HEK293 (cell line): ENCODE results near the gene NDST1.

Experiments used
- BCL11A ChIP-seq: fragments of 450-650 bp; formaldehyde crosslinking; IDR thresholded peaks from 2 replicates; pipeline ENCODE4 v1.5.1; 2016; ENCODE audit warnings: low read depth, missing biosample characterization, missing genetic modification characterization
- EGR2 ChIP-seq: fragments of 450-650 bp; formaldehyde crosslinking; IDR thresholded peaks from 2 replicates; pipeline ENCODE4 v1.5.1; 2016; ENCODE audit warnings: low read depth, missing biosample characterization, missing genetic modification characterization
- GLIS2 ChIP-seq: fragments of 450-650 bp; formaldehyde crosslinking; IDR thresholded peaks from 2 replicates; pipeline ENCODE4 v1.5.1; 2016; ENCODE audit warnings: missing biosample characterization, missing genetic modification characterization
- KLF1 ChIP-seq: fragments of 450-650 bp; formaldehyde crosslinking; IDR thresholded peaks from 2 replicates; pipeline ENCODE4 v1.5.1; 2016; ENCODE audit warnings: missing biosample characterization, missing genetic modification characterization
- KLF17 ChIP-seq: fragments of 450-650 bp; formaldehyde crosslinking; IDR thresholded peaks from 2 replicates; pipeline ENCODE4 v1.5.1; 2016; ENCODE audit warnings: missing biosample characterization, missing genetic modification characterization
- MYNN ChIP-seq: fragments of 450-650 bp; formaldehyde crosslinking; IDR thresholded peaks from 2 replicates; pipeline ENCODE4 v1.5.1; 2016; ENCODE audit warnings: missing biosample characterization, missing genetic modification characterization, borderline replicate concordance
- OSR2 ChIP-seq: fragments of 450-650 bp; formaldehyde crosslinking; IDR thresholded peaks from 2 replicates; pipeline ENCODE4 v1.5.1; 2016; ENCODE audit warnings: missing biosample characterization, missing genetic modification characterization
- PRDM10 ChIP-seq: fragments of 450-650 bp; formaldehyde crosslinking; IDR thresholded peaks from 2 replicates; pipeline ENCODE4 v1.5.1; 2016; ENCODE audit warnings: missing biosample characterization, missing genetic modification characterization
- REPIN1 ChIP-seq: fragments of 450-650 bp; formaldehyde crosslinking; IDR thresholded peaks from 2 replicates; pipeline ENCODE4 v1.5.1; 2017; ENCODE audit warnings: missing biosample characterization, missing genetic modification characterization, low read depth
- SCRT2 ChIP-seq: fragments of 450-650 bp; formaldehyde crosslinking; IDR thresholded peaks from 2 replicates; pipeline ENCODE4 v1.5.1; 2016; ENCODE audit warnings: missing biosample characterization, missing genetic modification characterization
- ZBTB17 ChIP-seq: fragments of 450-650 bp; formaldehyde crosslinking; IDR thresholded peaks from 2 replicates; pipeline ENCODE4 v1.5.1; 2016; ENCODE audit warnings: missing biosample characterization, missing genetic modification characterization
- ZBTB20 ChIP-seq: fragments of 450-650 bp; formaldehyde crosslinking; IDR thresholded peaks from 2 replicates; pipeline ENCODE4 v1.5.1; 2016; ENCODE audit warnings: missing biosample characterization, missing genetic modification characterization
- ZBTB26 ChIP-seq: fragments of 450-650 bp; formaldehyde crosslinking; optimal IDR thresholded peaks from 2 replicates; pipeline ENCODE3; 2016; ENCODE audit warnings: missing biosample characterization, mild to moderate bottlenecking, missing genetic modification characterization
- ZBTB7A ChIP-seq: fragments of 450-650 bp; formaldehyde crosslinking; IDR thresholded peaks from 2 replicates; pipeline ENCODE4 v1.5.1; 2016; ENCODE audit warnings: low read depth, missing biosample characterization, missing genetic modification characterization
- ZNF10 ChIP-seq: fragments of 450-650 bp; formaldehyde crosslinking; IDR thresholded peaks from 2 replicates; pipeline ENCODE4 v1.5.1; 2017; ENCODE audit warnings: missing biosample characterization, missing genetic modification characterization
- ZNF112 ChIP-seq: fragments of 450-650 bp; formaldehyde crosslinking; IDR thresholded peaks from 2 replicates; pipeline ENCODE4 v1.5.0; 2017; ENCODE audit warnings: missing biosample characterization, missing genetic modification characterization
- ZNF184 ChIP-seq: fragments of 450-650 bp; IDR thresholded peaks from 2 replicates; pipeline ENCODE4 v1.5.1; 2018; ENCODE audit warnings: missing biosample characterization, mild to moderate bottlenecking, missing genetic modification characterization
- ZNF214 ChIP-seq: fragments of 450-650 bp; formaldehyde crosslinking; IDR thresholded peaks from 2 replicates; pipeline ENCODE4 v1.5.1; 2017; ENCODE audit warnings: missing biosample characterization, mild to moderate bottlenecking, missing genetic modification characterization, borderline replicate concordance
- ZNF26 ChIP-seq: fragments of 450-650 bp; formaldehyde crosslinking; IDR thresholded peaks from 2 replicates; pipeline ENCODE4 v1.5.1; 2016; ENCODE audit warnings: missing biosample characterization, missing genetic modification characterization
- ZNF266 ChIP-seq: fragments of 450-650 bp; formaldehyde crosslinking; IDR thresholded peaks from 2 replicates; pipeline ENCODE4 v1.5.1; 2016; ENCODE audit warnings: missing biosample characterization, missing genetic modification characterization, low read depth
- ZNF335 ChIP-seq: fragments of 450-650 bp; formaldehyde crosslinking; conservative IDR thresholded peaks from 2 replicates; pipeline ENCODE4 v1.5.1; 2016; ENCODE audit warnings: missing biosample characterization, missing genetic modification characterization
- ZNF366 ChIP-seq: fragments of 450-650 bp; formaldehyde crosslinking; conservative IDR thresholded peaks from 2 replicates; pipeline ENCODE4 v1.5.1; 2016; ENCODE audit warnings: missing biosample characterization, missing genetic modification characterization
- ZNF513 ChIP-seq: fragments of 450-650 bp; IDR thresholded peaks from 2 replicates; pipeline ENCODE4 v1.5.1; 2018; ENCODE audit warnings: missing biosample characterization, missing genetic modification characterization
- ZNF692 ChIP-seq: fragments of 450-650 bp; formaldehyde crosslinking; IDR thresholded peaks from 2 replicates; pipeline ENCODE4 v1.5.1; 2016; ENCODE audit warnings: missing biosample characterization, missing genetic modification characterization
- ZNF704 ChIP-seq: fragments of 450-650 bp; formaldehyde crosslinking; IDR thresholded peaks from 2 replicates; pipeline ENCODE4 v1.5.1; 2016; ENCODE audit warnings: missing biosample characterization, missing genetic modification characterization

NDST1 gene

GRCh38 chr5:150497274-150497988 is 10.5 kb upstream of the NDST1 start (continued):
- TF ChIP-seq OSR2 (peak; percentile 81), ZNF266 (tag by site-specific recombination) (peak; percentile 60; the same call in 1 of the 2 replicates), ZBTB17 (tag by site-specific recombination) (peak; percentile 98), ZBTB7A (tag by site-specific recombination) (no peak), PRDM10 (tag by site-specific recombination) (peak; percentile 57), ZNF704 (tag by site-specific recombination) (no peak), SCRT2 (no peak), KLF1 (peak; percentile 76), GLIS2 (tag by site-specific recombination) (peak; percentile 62; the same call in 1 of the 2 replicates), REPIN1 (tag by site-specific recombination) (no peak), ZNF366 (peak; percentile 48; the same call in 1 of the 2 replicates), ZNF692 (tag by site-specific recombination) (0 out of 2 replicates have a peak, but pooled peaks have one; percentile 16), ZNF112 (tag by site-specific recombination) (no peak), ZNF513 (tag by site-specific recombination) (no peak), EGR2 (tag by site-specific recombination) (peak; percentile 77), ZNF335 (peak; percentile 37; the same call in 1 of the 2 replicates), ZNF214 (tag by site-specific recombination) (no peak), ZBTB20 (tag by site-specific recombination) (peak; percentile 57; the same call in 1 of the 2 replicates), ZNF184 (tag by site-specific recombination) (peak; percentile 17; the same call in 1 of the 2 replicates), ZNF10 (tag by site-specific recombination) (0 out of 2 replicates have a peak, but pooled peaks have one; percentile 45), ZNF26 (tag by site-specific recombination) (no peak), KLF17 (tag by site-specific recombination) (peak; percentile 85), MYNN (no peak), BCL11A (tag by site-specific recombination) (peak; percentile 41; the same call in 1 of the 2 replicates), ZBTB26 (tag by site-specific recombination) (peak; percentile 31)
